ENCODE data around the gene TBCE. TPM values are rescaled to one million over a fixed set of nuclear protein-coding genes. Genes with fewer than 3 reads are reported as not detected.
A peak's percentile ranks its signal among the peaks of the same experiment; 100 is the strongest.

TBCE gene
- total RNA-seq, 1 experiment from 2014 or later = 41.0 TPM

DNA sequence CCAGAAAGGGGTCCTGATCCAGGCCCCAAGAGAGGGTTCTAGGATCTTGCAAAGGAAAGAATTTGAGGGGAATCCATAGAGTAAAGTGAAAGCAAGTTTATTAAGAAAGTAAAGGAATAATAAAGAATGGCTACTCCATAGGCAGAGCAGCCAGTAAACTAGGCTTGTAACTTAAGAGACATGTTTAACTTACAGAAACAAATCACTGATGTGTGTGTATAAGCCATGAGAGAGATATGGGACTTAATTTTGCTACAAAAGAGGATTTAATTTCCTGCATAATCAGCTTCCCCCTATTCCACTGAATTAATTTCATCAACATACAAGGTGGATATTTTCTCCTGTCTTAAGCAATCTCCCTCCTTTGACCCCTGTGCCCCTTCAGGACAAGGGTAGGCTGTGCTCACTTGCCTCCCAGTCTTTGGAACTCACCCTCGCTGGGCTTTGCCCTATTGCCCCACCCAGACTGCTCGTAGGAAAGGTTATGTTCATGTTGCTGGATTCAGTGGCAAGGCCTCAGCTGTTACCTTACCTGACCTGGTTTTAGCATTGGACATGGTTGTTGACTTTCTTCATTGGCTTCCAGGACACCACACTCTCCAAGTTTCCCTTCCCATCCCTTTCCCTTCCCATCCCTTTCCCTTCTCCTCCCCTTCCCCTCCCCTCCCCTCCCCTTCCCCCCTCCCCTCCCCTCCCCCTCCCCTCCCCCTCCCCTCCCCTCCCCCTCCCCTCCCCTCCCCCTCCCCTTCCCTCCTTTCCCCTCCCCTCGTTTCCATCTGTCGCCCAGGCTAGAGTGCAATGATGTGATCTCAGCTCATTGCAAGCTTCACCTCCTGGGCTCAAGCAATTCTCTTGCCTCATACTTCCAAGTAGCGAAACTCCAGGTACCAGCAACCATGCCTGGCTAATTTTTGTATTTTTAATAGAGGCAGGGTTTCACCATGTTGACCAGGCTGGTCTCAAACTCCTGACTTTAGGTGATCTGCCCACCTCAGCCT, 44.6 kb downstream of the TBCE start:
- H3K9me3 ChIP-seq (ENCODE audit: low read length) = no peaks in the 10 kb centered on the region
- no peaks in the 10 kb centered on the region for H3K27me3 ChIP-seq (ENCODE audit: low read length)
- H3K36me3 ChIP-seq (ENCODE audit: low read depth, low read length) = no peaks in the 10 kb centered on the region; the same call in 1 of the 2 replicates
- H3K9ac ChIP-seq (ENCODE audit: low read length) = no peak overlapping the region
- H4K20me1 ChIP-seq (ENCODE audit: low read length) = no peaks in the 10 kb centered on the region; the same call in 1 of the 2 replicates
- no peak overlapping the region for H3K27ac ChIP-seq (ENCODE audit: low read length)
- ChIA-PET CTCF (no interaction called here), POLR2A (ENCODE audit: unreplicated experiment) (no interaction called here)
- BruUV-seq (replicated peaks) = no TSS peak
- intact Hi-C loops (cut with micrococcal nuclease) = no loop called here
- H3K4me3 ChIP-seq (ENCODE audit: low read length) = no peak overlapping the region
- H3F3A ChIP-seq (ENCODE audit: low read length, unreplicated experiment) = peaks cover 6% of the 10 kb centered on the region
- no peak for DNase-seq
- ATAC-seq = no peak
- H2AFZ ChIP-seq (ENCODE audit: low read length) = no peak overlapping the region
- no peaks in the 10 kb centered on the region for H3K79me2 ChIP-seq (ENCODE audit: low read length)
- no peaks in the 10 kb centered on the region for H3K9me2 ChIP-seq (replicated peaks; ENCODE audit: low read length)
- H3K4me2 ChIP-seq (ENCODE audit: low read length) = no peak overlapping the region
- TF ChIP-seq, protein P1, sequence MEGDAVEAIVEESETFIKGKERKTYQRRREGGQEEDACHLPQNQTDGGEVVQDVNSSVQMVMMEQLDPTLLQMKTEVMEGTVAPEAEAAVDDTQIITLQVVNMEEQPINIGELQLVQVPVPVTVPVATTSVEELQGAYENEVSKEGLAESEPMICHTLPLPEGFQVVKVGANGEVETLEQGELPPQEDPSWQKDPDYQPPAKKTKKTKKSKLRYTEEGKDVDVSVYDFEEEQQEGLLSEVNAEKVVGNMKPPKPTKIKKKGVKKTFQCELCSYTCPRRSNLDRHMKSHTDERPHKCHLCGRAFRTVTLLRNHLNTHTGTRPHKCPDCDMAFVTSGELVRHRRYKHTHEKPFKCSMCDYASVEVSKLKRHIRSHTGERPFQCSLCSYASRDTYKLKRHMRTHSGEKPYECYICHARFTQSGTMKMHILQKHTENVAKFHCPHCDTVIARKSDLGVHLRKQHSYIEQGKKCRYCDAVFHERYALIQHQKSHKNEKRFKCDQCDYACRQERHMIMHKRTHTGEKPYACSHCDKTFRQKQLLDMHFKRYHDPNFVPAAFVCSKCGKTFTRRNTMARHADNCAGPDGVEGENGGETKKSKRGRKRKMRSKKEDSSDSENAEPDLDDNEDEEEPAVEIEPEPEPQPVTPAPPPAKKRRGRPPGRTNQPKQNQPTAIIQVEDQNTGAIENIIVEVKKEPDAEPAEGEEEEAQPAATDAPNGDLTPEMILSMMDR (conservative IDR thresholded peaks at IDR 0.05; ENCODE audit: low read depth, low read length) = no peak
- peaks cover 4% of the 10 kb centered on the region; the same call in 1 of the 2 replicates for H3K4me1 ChIP-seq (ENCODE audit: insufficient read depth, low read length)

DNA sequence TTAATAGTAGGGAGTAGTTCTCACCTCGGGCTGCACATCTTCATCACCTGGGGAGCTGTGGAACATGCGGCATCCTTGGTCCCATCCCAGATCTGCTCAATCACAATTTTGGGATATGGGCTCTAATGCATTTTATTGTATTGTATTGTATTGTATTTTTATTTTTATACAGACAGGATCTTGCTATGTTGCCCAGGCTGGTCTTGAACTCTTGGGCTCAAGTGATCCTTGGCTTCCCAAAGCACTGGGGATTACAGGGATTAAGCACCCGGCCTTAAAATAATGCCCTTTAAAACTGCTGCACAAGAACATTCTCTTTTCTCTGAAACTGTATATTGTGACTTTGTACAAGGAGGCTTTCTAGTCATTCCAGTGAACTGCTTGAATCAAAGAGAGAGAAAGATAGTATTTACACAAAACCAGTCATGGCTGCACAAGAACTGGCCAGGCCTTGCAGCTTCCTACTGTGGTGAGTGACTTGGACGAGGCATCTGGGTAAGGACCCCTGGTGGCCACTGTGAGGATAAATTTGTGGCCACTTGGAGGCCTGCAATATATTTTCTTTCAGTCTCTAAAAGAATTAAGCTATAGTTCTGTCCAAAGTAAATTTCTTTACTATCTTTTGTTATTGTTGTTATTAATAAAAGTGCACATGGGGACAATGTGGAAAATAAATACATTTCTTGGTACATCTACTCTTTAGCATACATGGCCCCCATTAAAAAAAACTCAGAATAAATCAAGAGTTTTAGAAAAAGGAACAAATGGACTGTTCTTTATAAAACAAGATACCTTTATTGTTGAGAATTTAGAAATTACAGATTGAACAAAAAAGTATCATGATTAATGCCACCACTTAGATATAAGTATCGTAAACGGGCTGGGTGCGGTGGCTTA, 48.0 kb downstream of the TBCE start:
- no TSS peak for BruUV-seq (replicated peaks)
- CTCF ChIA-PET = interaction anchor here (0.5 to 1.1 kb wide), 5 partner anchors 51 to 556 kb away, joined by 3 to 6 read pairs (median 5); no protein-coding TSS in a partner anchor
- Histone ChIP-seq H3K9me3 (ENCODE audit: low read length) (no peaks in the 10 kb centered on the region), H3K9ac (ENCODE audit: low read length) (no peak overlapping the region), H3K36me3 (ENCODE audit: low read depth, low read length) (no peaks in the 10 kb centered on the region; the same call in 1 of the 2 replicates), H3K79me2 (ENCODE audit: low read length) (no peaks in the 10 kb centered on the region), H2AFZ (ENCODE audit: low read length) (no peak overlapping the region), H3K27me3 (ENCODE audit: low read length) (no peaks in the 10 kb centered on the region), H3K4me2 (ENCODE audit: low read length) (no peak overlapping the region), H3K4me3 (ENCODE audit: low read length) (no peak overlapping the region), H4K20me1 (ENCODE audit: low read length) (no peaks in the 10 kb centered on the region; the same call in 1 of the 2 replicates), H3K4me1 (ENCODE audit: insufficient read depth, low read length) (peaks cover 6% of the 10 kb centered on the region; the same call in 1 of the 2 replicates), H3K27ac (ENCODE audit: low read length) (no peak overlapping the region), H3F3A (ENCODE audit: low read length, unreplicated experiment) (peaks cover 7% of the 10 kb centered on the region), H3K9me2 (replicated peaks; ENCODE audit: low read length) (no peaks in the 10 kb centered on the region)
- TF ChIP-seq EZH2phosphoT487 (IDR thresholded peaks at IDR 0.05; ENCODE audit: borderline replicate concordance, low read length) (no peak), EZH2 (IDR thresholded peaks at IDR 0.05; ENCODE audit: low read length, unreplicated experiment) (no peak)
- TF ChIP-seq, protein P1 (conservative IDR thresholded peaks at IDR 0.05; ENCODE audit: low read depth, low read length) = peak; percentile 73
- peak; percentile 91 for ATAC-seq
- POLR2A ChIA-PET (ENCODE audit: unreplicated experiment) = interaction anchor here (0.6 kb wide), 3 partner anchors 48 to 283 kb away, joined by 3 to 7 read pairs (median 3); partner anchors contain the start of gene TBCE
- intact Hi-C loops (cut with micrococcal nuclease) = loop anchor here (1.0 kb wide), 1 partner anchor 162 kb away; no protein-coding TSS in a partner anchor
- peak; percentile 71 for DNase-seq

Measured in PC-3 (cell line).